MM.1S (cell line): ENCODE results near the gene RNF152.

Experiments used
- DNase-seq: peaks from one replicate; pipeline ENCODE4 v3.0.0-alpha.2; 2015
- H2AFZ ChIP-seq: fragments of 300-600 bp; sonication (generic); 2 replicates; pipeline ENCODE4 v1.6.0; 2016; ENCODE audit warnings: antibody characterized with exemption, low read length
- H3F3A ChIP-seq: fragments of 300-600 bp; sonication (generic); 2 replicates; pipeline ENCODE4 v1.6.1; 2016; ENCODE audit warnings: mild to moderate bottlenecking, antibody characterized with exemption, low read length, moderate library complexity, mixed read lengths; ENCODE audit not compliant: insufficient read depth
- H3K27ac ChIP-seq: fragments of 300-600 bp; sonication (generic); 2 replicates; pipeline ENCODE4 v1.5.1; 2016; ENCODE audit warnings: mild to moderate bottlenecking, low read length
- H3K27me3 ChIP-seq: fragments of 300-600 bp; sonication (generic); replicated peaks from 2 replicates; pipeline ENCODE4 v1.6.0; 2016; ENCODE audit warnings: low read length; ENCODE audit not compliant: insufficient read depth
- H3K36me3 ChIP-seq: fragments of 300-600 bp; sonication (generic); replicated peaks from 2 replicates; pipeline ENCODE4 v1.6.1; 2016; ENCODE audit warnings: mild to moderate bottlenecking, low read length, mixed read lengths; ENCODE audit not compliant: insufficient read depth
- H3K4me1 ChIP-seq: fragments of 300-600 bp; sonication (generic); 2 replicates; pipeline ENCODE4 v1.6.1; 2016; ENCODE audit warnings: low read length, mixed read lengths
- H3K4me2 ChIP-seq: fragments of 300-600 bp; sonication (generic); 2 replicates; pipeline ENCODE4 v1.6.0; 2016; ENCODE audit warnings: low read depth, low read length
- H3K4me3 ChIP-seq: fragments of 300-600 bp; sonication (generic); 2 replicates; pipeline ENCODE4 v1.5.1; 2016; ENCODE audit warnings: low read length, mixed read lengths
- H3K79me2 ChIP-seq: fragments of 300-600 bp; sonication (generic); 2 replicates; pipeline ENCODE4 v1.6.1; 2016; ENCODE audit warnings: mixed run types, low read length, mixed read lengths
- H3K9ac ChIP-seq: fragments of 300-600 bp; sonication (generic); 2 replicates; pipeline ENCODE4 v1.6.1; 2016; ENCODE audit warnings: low read length, mixed read lengths
- H3K9me2 ChIP-seq: fragments of 300-600 bp; sonication (generic); replicated peaks from 2 replicates; pipeline ENCODE4 v1.6.1; 2016; ENCODE audit warnings: mild to moderate bottlenecking, low read length, mixed read lengths; ENCODE audit not compliant: insufficient read depth
- H3K9me3 ChIP-seq: fragments of 300-600 bp; sonication (generic); replicated peaks from 2 replicates; pipeline ENCODE4 v1.6.1; 2016; ENCODE audit warnings: mild to moderate bottlenecking, low read length, mixed read lengths; ENCODE audit not compliant: insufficient read depth
- H4K20me1 ChIP-seq: fragments of 300-600 bp; sonication (generic); 2 replicates; pipeline ENCODE4 v1.6.1; 2016; ENCODE audit warnings: mild to moderate bottlenecking, low read length, moderate library complexity, mixed read lengths; ENCODE audit not compliant: insufficient read depth
- CTCF ChIP-seq: fragments of 300-600 bp; sonication (generic); IDR thresholded peaks from 2 replicates; pipeline ENCODE4 v1.5.1; 2016; ENCODE audit warnings: antibody characterized with exemption, low read length, mixed read lengths
- EZH2 ChIP-seq: fragments of 300-600 bp; sonication (generic); optimal IDR thresholded peaks from 2 replicates; pipeline ENCODE3; 2017; ENCODE audit warnings: low read depth, mild to moderate bottlenecking, antibody characterized with exemption, low read length, mixed read lengths
- EZH2phosphoT487 ChIP-seq: fragments of 300-600 bp; sonication (generic); IDR thresholded peaks from 2 replicates; pipeline ENCODE4 v1.6.1; 2018; ENCODE audit warnings: antibody characterized with exemption, low read length

The RNF152 gene

GRCh38 chr18:61766266-61766884 is 126.4 kb downstream of the RNF152 start:
- no peak overlapping the region for H2AFZ ChIP-seq
- H3K9ac ChIP-seq: no peak overlapping the region
- no peak for DNase-seq
- H3K27ac ChIP-seq: no peak overlapping the region
- H3K4me2 ChIP-seq: no peak overlapping the region
- H3K4me1 ChIP-seq: no peaks in the 10 kb centered on the region
- H3F3A ChIP-seq: no peaks in the 10 kb centered on the region
- H4K20me1 ChIP-seq: no peaks in the 10 kb centered on the region
- H3K79me2 ChIP-seq: no peaks in the 10 kb centered on the region
- no peaks in the 10 kb centered on the region for H3K9me2 ChIP-seq
- H3K9me3 ChIP-seq: no peaks in the 10 kb centered on the region
- no peaks in the 10 kb centered on the region for H3K27me3 ChIP-seq
- no peaks in the 10 kb centered on the region for H3K36me3 ChIP-seq
- no peak overlapping the region for H3K4me3 ChIP-seq
- TF ChIP-seq EZH2phosphoT487 (no peak), CTCF (no peak), EZH2 (no peak)

DNA sequence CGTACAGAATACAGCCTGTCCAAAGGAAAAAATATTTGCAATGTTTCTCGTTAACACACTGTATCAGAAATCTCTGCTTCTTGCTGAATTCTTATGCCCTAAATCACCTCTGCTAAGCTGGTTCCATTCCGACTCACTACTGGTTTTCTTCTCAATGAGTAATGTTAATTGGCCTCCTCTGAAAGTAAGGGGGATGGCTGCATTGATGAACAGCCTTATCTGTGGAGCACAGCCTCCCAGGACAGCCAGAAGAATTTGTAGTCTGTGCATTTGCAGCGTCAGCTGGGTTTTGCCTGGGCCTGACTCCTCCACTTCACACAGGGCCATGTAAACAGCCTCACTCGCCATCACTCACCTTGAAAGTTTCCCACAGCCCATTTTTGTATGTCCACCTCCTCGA is 127.7 kb downstream of the RNF152 start:
- Histone ChIP-seq H3K9ac (no peak overlapping the region), H2AFZ (no peak overlapping the region), H3K36me3 (no peaks in the 10 kb centered on the region), H3K4me1 (no peaks in the 10 kb centered on the region), H3K27ac (no peak overlapping the region), H3K27me3 (no peaks in the 10 kb centered on the region), H3K4me2 (no peak overlapping the region), H4K20me1 (no peaks in the 10 kb centered on the region), H3K4me3 (no peak overlapping the region), H3K9me3 (no peaks in the 10 kb centered on the region), H3K79me2 (no peaks in the 10 kb centered on the region), H3K9me2 (no peaks in the 10 kb centered on the region), H3F3A (no peaks in the 10 kb centered on the region)
- TF ChIP-seq EZH2phosphoT487: no peak
- no peak for TF ChIP-seq CTCF
- no peak for TF ChIP-seq EZH2
- no peak for DNase-seq

DNA sequence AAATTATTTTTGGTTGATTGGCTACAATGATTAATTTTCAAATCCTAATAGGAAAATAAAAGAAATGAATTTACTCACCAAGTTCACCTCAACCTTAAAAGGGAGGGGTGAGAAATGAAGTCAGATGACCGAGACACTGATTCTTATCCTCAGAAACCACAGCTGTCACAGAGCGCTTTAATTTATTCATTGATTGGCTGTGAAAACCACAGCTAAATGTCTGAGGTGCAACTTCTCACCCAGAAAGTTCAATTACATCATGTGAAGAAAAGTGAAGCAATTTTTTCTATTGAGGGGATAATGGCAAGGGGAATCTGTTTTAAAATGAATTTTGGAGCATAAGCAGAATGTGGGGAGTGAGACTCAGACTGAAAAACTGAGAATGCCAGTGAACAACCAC is 128.4 kb downstream of the RNF152 start:
- no peak overlapping the region for H3K27ac ChIP-seq
- no peaks in the 10 kb centered on the region for H3K4me1 ChIP-seq
- no peaks in the 10 kb centered on the region for H3K79me2 ChIP-seq
- H3K4me2 ChIP-seq: no peak overlapping the region
- no peaks in the 10 kb centered on the region for H4K20me1 ChIP-seq
- H2AFZ ChIP-seq: no peak overlapping the region
- TF ChIP-seq EZH2phosphoT487: no peak
- TF ChIP-seq EZH2: no peak
- TF ChIP-seq CTCF: no peak
- no peaks in the 10 kb centered on the region for H3K27me3 ChIP-seq
- DNase-seq: no peak
- no peak overlapping the region for H3K4me3 ChIP-seq
- H3K36me3 ChIP-seq: no peaks in the 10 kb centered on the region
- no peak overlapping the region for H3K9ac ChIP-seq
- no peaks in the 10 kb centered on the region for H3K9me3 ChIP-seq
- no peaks in the 10 kb centered on the region for H3F3A ChIP-seq
- no peaks in the 10 kb centered on the region for H3K9me2 ChIP-seq
